HL-60/S4 (cell line): Measurements from ENCODE around the gene PTPRCAP.
"Not testable (repeated sequence)": the region's sequence is repeated elsewhere in the genome, so short reads cannot be mapped to it uniquely, and the experiment has no call there.

Experiments
- in situ Hi-C: fragments of 300-500 bp; cut with MboI; formaldehyde crosslinking; loops from 2 replicates; pipeline ENCODE4 v1.14.3; 2022; ENCODE audit warnings: low sequenced_read_pairs

The PTPRCAP gene, protein sequence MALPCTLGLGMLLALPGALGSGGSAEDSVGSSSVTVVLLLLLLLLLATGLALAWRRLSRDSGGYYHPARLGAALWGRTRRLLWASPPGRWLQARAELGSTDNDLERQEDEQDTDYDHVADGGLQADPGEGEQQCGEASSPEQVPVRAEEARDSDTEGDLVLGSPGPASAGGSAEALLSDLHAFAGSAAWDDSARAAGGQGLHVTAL

DNA sequence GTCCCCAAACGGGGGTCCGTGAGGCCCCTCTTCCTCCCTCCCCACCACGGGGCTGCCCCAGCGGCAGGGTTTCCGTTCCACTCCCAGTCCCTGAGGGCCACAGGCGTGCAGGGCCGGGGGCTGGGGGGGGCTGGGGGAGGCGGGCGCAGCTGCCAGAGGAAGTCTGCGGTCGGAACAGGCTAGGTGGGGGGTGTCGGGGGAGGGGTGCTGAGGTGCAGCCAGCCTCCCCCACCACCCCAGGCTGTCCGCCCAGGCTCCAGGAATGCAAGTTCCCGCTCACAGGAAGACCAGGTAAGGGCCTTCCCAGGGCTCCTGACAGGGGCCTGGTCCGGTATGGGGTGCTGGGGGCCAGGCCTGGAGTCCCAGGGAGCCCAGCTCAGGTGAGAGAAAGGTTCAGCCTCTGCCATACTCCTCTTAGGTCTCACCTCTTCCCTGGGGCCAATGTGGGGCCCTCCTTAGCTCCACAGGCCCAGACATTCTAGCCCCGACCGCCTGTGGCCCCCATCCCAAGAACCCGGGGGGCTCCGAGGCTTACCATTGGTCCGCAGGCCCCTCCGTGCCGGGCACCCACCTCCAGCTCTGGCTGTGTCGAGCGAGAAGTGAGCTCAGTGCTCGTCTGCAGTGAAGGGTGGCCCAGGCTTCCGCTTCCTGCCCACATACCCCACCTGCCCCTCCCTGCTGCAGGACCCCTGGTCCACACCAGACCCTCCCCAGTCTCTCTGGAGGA lies at the start of gene PTPRCAP:
Gene PTPRCAP (minus strand): TSS at position 601 of the 727 bp plus-strand sequence. CDS start 63 bp downstream, at position 538.
- in situ Hi-C loops = no loop called here

GRCh38 chr11:67486481-67487195 lies 49.2 kb upstream of the PTPRCAP start:
- in situ Hi-C loops = no loop called here

DNA sequence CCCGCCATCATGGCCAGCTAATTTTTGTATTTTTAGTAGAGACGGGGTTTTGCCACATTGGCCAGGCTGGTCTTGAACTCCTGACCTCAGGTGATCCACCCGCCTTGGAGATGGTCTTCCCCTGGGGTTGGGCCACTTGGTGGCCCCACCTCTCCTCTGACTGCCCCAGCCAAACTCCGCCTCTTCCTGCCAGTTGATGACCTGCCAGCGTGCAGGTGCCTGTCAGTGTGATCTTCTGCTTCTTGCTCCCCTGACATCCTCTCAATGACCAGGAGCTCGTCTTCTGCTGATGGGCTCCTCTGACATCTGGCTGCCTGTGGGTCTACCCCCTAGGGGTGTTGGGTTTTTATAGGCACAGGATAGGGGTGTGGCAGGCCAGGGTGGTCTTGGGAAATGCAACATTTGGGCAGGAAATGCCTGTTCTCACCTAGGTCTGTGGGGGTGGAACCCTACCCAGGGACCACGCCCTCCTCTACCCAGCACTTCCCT lies 48.4 kb upstream of the PTPRCAP start:
- in situ Hi-C loops = not testable (repeated sequence)

- in situ Hi-C loops = no loop called here
Observed at GRCh38 chr11:67484847-67485311, 47.4 kb upstream of the PTPRCAP start.

DNA sequence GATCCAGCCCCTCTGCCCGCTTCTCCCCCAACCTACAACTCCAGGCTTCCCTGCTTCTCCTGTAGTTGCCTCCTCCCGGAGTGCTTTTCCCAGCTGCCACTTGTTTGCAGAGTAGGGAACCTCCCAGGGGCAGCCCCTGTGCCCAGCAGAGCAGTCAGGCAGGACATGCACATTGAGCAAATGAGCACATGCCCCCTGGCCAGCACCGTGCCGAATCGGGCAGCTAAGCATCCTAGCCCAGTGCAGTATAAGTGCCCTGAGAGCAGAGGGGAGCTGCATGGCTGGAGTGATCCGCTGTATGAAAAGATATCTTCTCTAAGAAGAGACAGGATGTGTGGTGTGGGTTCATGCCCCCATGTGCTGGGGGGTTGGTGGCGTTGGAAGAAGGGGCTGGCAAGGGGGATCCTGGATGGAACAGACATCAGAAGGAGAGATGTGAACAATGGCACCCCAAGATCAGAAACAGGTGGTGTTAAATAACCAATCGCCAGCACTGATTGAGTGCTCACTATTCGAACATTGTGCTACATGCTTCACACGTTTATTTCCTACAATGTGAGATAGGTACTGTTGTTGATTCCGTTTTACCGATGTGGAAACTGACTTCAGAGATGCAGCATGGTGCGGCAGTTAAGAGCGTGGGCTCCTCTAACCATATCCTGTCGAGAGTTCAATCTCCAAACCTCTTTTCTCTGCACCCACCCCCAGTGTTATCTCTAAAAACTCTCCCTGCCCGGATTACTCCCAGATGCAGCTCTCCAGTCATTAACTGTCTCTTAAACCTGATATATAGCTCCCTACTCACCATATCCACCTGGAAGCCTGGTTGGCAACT lies 46.6 kb upstream of the PTPRCAP start:
- in situ Hi-C loops = no loop called here

GRCh38 chr11:67482827-67483798 lies 45.6 kb upstream of the PTPRCAP start, which contains the start of gene AIP:
Gene AIP (plus strand): TSS chr11:67483026. CDS start chr11:67483159, 133 bp downstream.
- in situ Hi-C loops = no loop called here

GRCh38 chr11:67482275-67482826 lies 44.9 kb upstream of the PTPRCAP start:
- in situ Hi-C loops = no loop called here

- in situ Hi-C loops = not testable (repeated sequence)
Observed at GRCh38 chr11:67477344-67478050, 40.0 kb upstream of the PTPRCAP start.

GRCh38 chr11:67476692-67477091 lies 39.2 kb upstream of the PTPRCAP start:
- in situ Hi-C loops = not testable (repeated sequence)

DNA sequence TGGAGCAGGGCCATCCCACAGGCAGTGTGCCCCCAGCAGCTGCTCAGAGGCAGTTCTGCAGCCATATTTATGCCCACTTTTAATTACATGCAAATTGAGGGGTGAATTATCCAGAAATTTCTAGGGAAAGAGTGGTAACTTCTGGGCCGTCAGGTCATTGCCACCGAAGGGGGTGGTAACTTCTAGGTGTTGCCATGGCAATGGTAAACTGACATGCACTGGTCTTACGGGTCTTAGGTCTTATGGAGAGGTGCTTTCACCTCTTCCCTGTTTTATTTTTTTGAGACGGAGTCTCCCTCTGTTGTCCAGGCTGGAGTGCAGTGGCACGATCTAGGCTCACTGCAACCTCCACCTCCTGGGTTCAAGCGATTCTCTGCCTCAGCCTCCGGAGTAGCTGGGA lies 35.4 kb upstream of the PTPRCAP start:
- in situ Hi-C loops = no loop called here

GRCh38 chr11:67470337-67471002 lies 33.0 kb upstream of the PTPRCAP start:
- in situ Hi-C loops = no loop called here

GRCh38 chr11:67469508-67469811 lies 32.0 kb upstream of the PTPRCAP start:
- in situ Hi-C loops = no loop called here

DNA sequence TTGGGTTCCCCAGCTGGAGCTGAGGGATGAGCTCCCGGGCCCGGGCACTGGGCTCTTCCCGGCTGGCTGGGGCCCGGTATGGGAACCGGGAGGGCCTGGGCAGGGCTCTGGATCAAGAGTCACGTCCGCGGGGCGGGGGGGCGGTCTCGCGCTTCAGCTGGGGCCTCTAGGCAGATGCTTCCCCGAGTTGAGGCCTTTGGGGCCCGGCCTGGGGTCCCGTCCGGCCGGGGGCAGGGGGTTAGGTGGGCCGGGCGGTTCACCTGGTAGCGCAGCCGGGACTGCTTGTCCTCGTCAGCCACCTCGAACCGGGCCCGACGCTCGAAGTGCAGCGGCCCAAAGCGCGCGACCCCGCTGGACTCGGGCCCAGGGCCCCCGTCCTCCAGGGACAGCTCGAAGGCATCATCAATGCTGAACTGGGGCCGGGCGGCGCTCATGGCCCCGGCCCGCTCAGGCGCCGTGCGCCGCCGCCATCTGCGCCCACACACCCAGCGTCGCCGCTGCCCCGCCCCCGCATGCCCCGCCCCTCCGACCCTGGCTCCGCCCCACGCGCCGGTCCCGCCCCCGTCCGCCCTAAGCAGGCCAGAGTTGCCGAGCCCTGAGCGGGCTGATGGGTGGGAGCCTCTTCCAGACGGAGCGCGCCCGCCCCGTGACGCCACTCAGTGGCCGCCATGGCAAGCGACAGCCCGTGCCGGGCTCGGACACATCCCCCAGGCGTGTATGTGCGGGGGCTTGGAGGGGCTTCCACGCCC lies 31.5 kb upstream of the PTPRCAP start, which contains the start of gene TMEM134:
Gene TMEM134 (minus strand): TSS at position 493 of the 749 bp plus-strand sequence. CDS start 59 bp downstream, at position 434.
- in situ Hi-C loops = no loop called here

GRCh38 chr11:67468456-67468758 lies 30.9 kb upstream of the PTPRCAP start:
- in situ Hi-C loops = no loop called here

- in situ Hi-C loops = no loop called here
Observed at GRCh38 chr11:67468056-67468455, 30.6 kb upstream of the PTPRCAP start.

DNA sequence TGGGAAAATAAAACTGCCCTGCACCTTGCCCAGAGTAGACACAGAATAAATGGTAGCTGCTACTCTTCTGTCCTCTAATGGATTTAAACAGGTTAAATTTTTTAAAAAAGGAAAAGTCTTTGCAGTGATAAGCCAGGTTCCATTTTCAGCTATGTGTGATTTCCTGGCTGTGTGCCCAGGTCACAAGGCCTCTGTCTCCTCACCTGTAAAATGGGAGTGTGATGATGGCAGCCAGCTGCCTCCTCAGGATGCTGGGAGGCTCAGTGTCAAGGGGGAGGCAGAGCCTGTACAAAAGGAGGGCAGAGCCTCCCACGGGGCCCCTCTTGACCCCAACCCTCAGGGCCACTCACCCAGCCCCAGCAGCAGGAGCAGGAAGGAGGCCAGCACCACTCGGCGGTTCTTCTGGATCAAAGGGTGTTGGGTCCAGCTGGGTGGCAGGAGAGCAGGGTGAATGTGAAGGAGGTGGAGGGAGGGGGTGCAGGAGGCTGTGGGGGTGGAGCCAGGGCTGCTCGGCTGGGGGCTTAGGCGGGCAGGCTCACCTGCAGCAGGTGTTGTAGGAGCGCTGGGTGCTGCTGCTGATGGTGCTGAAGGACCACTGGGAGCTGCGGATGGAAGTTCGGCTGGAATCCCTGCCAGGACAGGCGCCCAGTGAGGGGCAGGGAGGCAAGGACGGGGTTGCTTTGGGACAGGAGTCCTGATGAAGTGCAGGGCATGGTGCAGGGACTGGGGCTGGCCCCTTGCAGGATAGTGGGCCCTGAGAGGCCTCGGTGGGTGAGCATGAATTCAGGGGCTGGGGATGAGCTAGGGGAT lies 29.7 kb upstream of the PTPRCAP start:
- in situ Hi-C loops = no loop called here

GRCh38 chr11:67466367-67466766 lies 28.9 kb upstream of the PTPRCAP start:
- in situ Hi-C loops = no loop called here
